Endometrial microvascular endothelial cells (primary cell): ENCODE measurements around the gene XCR1. TPM values are rescaled to one million over a fixed set of nuclear protein-coding genes. Genes with fewer than 3 reads are reported as not detected.
"Not testable (repeated sequence)": the region's sequence is repeated elsewhere in the genome, so short reads cannot be mapped to it uniquely, and the experiment has no call there.

Experiments used
- in situ Hi-C: cut with HindIII; loops from 2 replicates; pipeline ENCODE4 v1.10.0; 2017; ENCODE audit warnings: low sequenced_read_pairs, low pct_unique_long_range_greater_than_20kb; ENCODE audit errors: inconsistent ontology term
- total RNA-seq: library from RNA; depleted of rRNA; stranded (reverse); fragments of >200 nt; gene quantifications from one replicate; pipeline ENCODE4 v1.2.3, GENCODE V29; 2015; ENCODE audit errors: inconsistent ontology term

XCR1 gene
- total RNA-seq, 1 donor from 2014 or later, result not detected

GRCh38 chr3:46052531-46052930, 25.2 kb upstream of the XCR1 start:
- in situ Hi-C loops, result no loop called here

GRCh38 chr3:46049093-46049492, 21.8 kb upstream of the XCR1 start:
- in situ Hi-C loops, result no loop called here

GRCh38 chr3:46046231-46046630, 18.9 kb upstream of the XCR1 start:
- in situ Hi-C loops, result not testable (repeated sequence)

GRCh38 chr3:46038916-46039315, 11.6 kb upstream of the XCR1 start:
- in situ Hi-C loops, result no loop called here

GRCh38 chr3:46038071-46038470, 10.8 kb upstream of the XCR1 start:
- in situ Hi-C loops, result not testable (repeated sequence)

GRCh38 chr3:46036191-46036590, 8.9 kb upstream of the XCR1 start:
- in situ Hi-C loops, result no loop called here

- in situ Hi-C loops, result no loop called here
Observed at GRCh38 chr3:46031747-46032146, 4.5 kb upstream of the XCR1 start.

- in situ Hi-C loops, result no loop called here
Observed at GRCh38 chr3:46031269-46031668, 4.0 kb upstream of the XCR1 start.

GRCh38 chr3:46030626-46031025, 3.3 kb upstream of the XCR1 start:
- in situ Hi-C loops, result no loop called here

GRCh38 chr3:46029953-46030543, 2.8 kb upstream of the XCR1 start:
- in situ Hi-C loops, result no loop called here

- in situ Hi-C loops, result no loop called here
Observed at GRCh38 chr3:46027736-46028397, 584 bp upstream of the XCR1 start.

- in situ Hi-C loops, result no loop called here
Observed at GRCh38 chr3:46025139-46025538, 2.1 kb downstream of the XCR1 start.

- in situ Hi-C loops, result no loop called here
Observed at GRCh38 chr3:46024131-46024530, 3.2 kb downstream of the XCR1 start.

- in situ Hi-C loops, result no loop called here
Observed at GRCh38 chr3:46022909-46023785, 4.1 kb downstream of the XCR1 start.

- in situ Hi-C loops, result no loop called here
Observed at GRCh38 chr3:46021516-46021915, 5.8 kb downstream of the XCR1 start.

- in situ Hi-C loops, result no loop called here
Observed at GRCh38 chr3:46020766-46021510, 6.3 kb downstream of the XCR1 start.

- in situ Hi-C loops, result no loop called here
Observed at GRCh38 chr3:46019707-46020106, 7.6 kb downstream of the XCR1 start.

- in situ Hi-C loops, result no loop called here
Observed at GRCh38 chr3:46017720-46018119, 9.6 kb downstream of the XCR1 start.

GRCh38 chr3:46013316-46014094, 13.8 kb downstream of the XCR1 start:
- in situ Hi-C loops, result no loop called here
